ENCODE measurements around the gene HAPSTR1. TPM values are rescaled to one million over a fixed set of nuclear protein-coding genes. Genes with fewer than 3 reads are reported as not detected.

HAPSTR1 gene
- polyA plus RNA-seq, 2 of the 4 experiments (the other 2 are of a cell fraction): 22.4 to 36.9 TPM

DNA sequence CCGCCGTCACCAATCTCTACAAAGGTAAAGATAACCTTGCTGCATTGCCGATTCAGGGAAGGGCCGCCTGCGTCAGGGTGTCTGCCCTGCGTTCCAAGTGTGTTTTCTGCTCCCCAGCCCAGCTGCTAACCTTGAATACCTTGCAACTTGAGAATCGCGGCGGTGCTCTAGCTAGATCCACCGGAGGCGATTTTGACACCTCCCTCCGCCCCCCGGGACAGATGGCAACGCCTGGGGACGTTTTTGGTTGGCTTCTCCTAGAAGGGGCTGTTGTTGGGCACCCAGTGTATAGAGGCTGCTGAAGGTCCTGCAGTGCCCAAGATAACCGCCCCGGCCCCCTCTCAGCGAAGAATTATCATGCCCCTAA lies 1.5 kb downstream of the HAPSTR1 start:
- 1% methylated on average over 12 of the region's 18 CpGs for WGBS (ENCODE audit: missing lambda C conversion rate)
- FAIRE-seq (no peak), ATAC-seq (peak in 1 of 2 experiments; percentile 4; a peak in 3 of 6 replicates), DNase-seq (ENCODE audit: low read depth in 1 of 2, low spot score in 1 of 2) (peak in 1 of 2 experiments; percentile 18)
- CTCF ChIA-PET: interaction anchor here (0.6 to 2.5 kb wide), 8 partner anchors 9 to 84 kb away, joined by 3 to 8 read pairs (median 4); no protein-coding TSS in a partner anchor
- H3K27ac ChIP-seq: peak overlapping the region; percentile 94 to 98
- TF ChIP-seq GATA3 (IDR thresholded peaks at IDR 0.05; ENCODE audit: borderline replicate concordance) (no peak), KDM5A (IDR thresholded peaks at IDR 0.05) (peak; percentile 64; the same call in 1 of the 2 replicates), SMC3 (IDR thresholded peaks at IDR 0.05) (no peak), RNF2 (IDR thresholded peaks at IDR 0.05; ENCODE audit: borderline replicate concordance, low read depth) (no peak)
- TF ChIP-seq, protein P1, sequence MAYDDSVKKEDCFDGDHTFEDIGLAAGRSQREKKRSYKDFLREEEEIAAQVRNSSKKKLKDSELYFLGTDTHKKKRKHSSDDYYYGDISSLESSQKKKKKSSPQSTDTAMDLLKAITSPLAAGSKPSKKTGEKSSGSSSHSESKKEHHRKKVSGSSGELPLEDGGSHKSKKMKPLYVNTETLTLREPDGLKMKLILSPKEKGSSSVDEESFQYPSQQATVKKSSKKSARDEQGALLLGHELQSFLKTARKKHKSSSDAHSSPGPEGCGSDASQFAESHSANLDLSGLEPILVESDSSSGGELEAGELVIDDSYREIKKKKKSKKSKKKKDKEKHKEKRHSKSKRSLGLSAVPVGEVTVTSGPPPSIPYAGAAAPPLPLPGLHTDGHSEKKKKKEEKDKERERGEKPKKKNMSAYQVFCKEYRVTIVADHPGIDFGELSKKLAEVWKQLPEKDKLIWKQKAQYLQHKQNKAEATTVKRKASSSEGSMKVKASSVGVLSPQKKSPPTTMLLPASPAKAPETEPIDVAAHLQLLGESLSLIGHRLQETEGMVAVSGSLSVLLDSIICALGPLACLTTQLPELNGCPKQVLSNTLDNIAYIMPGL (CRISPR knock-in tag; IDR thresholded peaks at IDR 0.05; ENCODE audit: borderline replicate concordance): no peak
- H3K4me3 ChIP-seq: peak overlapping the region; percentile 89
- peak overlapping the region; percentile 96 for H3K4me2 ChIP-seq
- no peaks in the 10 kb centered on the region for H3K9me3 ChIP-seq
- POLR2A ChIA-PET: interaction anchor here (0.7 to 3.2 kb wide), 4 partner anchors 9 to 104 kb away, joined by 3 to 51 read pairs (median 15); no protein-coding TSS in a partner anchor
- peaks cover 53% of the 10 kb centered on the region for H3K4me1 ChIP-seq

GRCh38 chr16:9094011-9094846 lies 2.8 kb downstream of the HAPSTR1 start:
- Histone ChIP-seq H3K4me1 (peaks cover 65% of the 10 kb centered on the region), H3K27ac (peak overlapping the region in 1 of 2 experiments; percentile 98; a peak in 1 of 6 replicates), H3K9me3 (no peaks in the 10 kb centered on the region), H3K4me3 (peak overlapping the region; percentile 89), H3K4me2 (peak overlapping the region; percentile 96)
- POLR2A ChIA-PET: no interaction called here
- ATAC-seq (no peak), DNase-seq (ENCODE audit: low read depth in 1 of 2, low spot score in 1 of 2) (no peak), FAIRE-seq (no peak)
- TF ChIP-seq HDAC2 (IDR thresholded peaks at IDR 0.05) (no peak), JUN (IDR thresholded peaks at IDR 0.05) (0 out of 5 replicates have a peak, but pooled peaks of 1 of the 2 experiments have one; percentile 31)
- CTCF ChIA-PET: interaction anchor here (0.7 kb wide), 1 partner anchor 17 kb away, joined by 5 read pairs; no protein-coding TSS in a partner anchor
- 39% methylated on average over 8 of the region's 8 CpGs for WGBS (ENCODE audit: missing lambda C conversion rate)

DNA sequence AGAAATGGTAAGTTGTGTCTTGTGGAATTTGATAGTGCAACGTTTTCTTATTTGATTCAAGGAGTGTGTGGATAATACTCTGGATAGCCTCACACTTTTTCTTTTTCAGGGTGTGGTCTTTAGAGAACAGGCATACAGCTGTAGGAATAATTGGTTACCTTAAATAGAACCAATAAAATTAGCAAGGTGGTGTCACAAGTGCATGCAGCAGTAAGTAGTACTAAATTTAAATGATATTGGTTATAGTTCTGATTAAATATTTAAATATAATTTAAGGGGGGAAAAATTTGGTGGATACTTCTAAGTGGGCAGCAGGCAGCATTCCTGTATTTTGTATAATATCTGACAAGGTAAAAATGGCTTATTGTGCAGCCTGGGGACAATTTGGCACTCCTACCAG lies 3.7 kb downstream of the HAPSTR1 start:
- DNase-seq (ENCODE audit: low read depth in 1 of 2, low spot score in 1 of 2) (no peak), ATAC-seq (no peak), FAIRE-seq (no peak)
- Histone ChIP-seq H3K4me1 (peaks cover 69% of the 10 kb centered on the region), H3K9me3 (no peaks in the 10 kb centered on the region), H3K27ac (no peak overlapping the region), H3K4me2 (peak overlapping the region; percentile 96), H3K4me3 (peak overlapping the region; percentile 89; the same call in 2 of the 3 replicates)
- TF ChIP-seq SMC3 (IDR thresholded peaks at IDR 0.05) (no peak), ZFP36 (IDR thresholded peaks at IDR 0.05; ENCODE audit: borderline replicate concordance, partially characterized antibody) (no peak), ATOH8 (CRISPR knock-in tag; IDR thresholded peaks at IDR 0.05; ENCODE audit: low read depth) (no peak), HOXB13 (CRISPR knock-in tag; IDR thresholded peaks at IDR 0.05; ENCODE audit: low read depth) (no peak), RARB (CRISPR knock-in tag; IDR thresholded peaks at IDR 0.05) (no peak), PHF8 (IDR thresholded peaks at IDR 0.05; ENCODE audit: borderline replicate concordance, low read depth) (no peak), KDM1A (IDR thresholded peaks at IDR 0.05; ENCODE audit: low read depth) (no peak), MYC (IDR thresholded peaks at IDR 0.05; ENCODE audit: borderline replicate concordance, low read length) (no peak), EHF (CRISPR knock-in tag; IDR thresholded peaks at IDR 0.05) (no peak), JUNB (IDR thresholded peaks at IDR 0.05) (no peak), USF2 (IDR thresholded peaks at IDR 0.05) (no peak), FOSB (CRISPR knock-in tag; IDR thresholded peaks at IDR 0.05) (no peak), ZC3H11A (IDR thresholded peaks at IDR 0.05) (no peak), CBX8 (IDR thresholded peaks at IDR 0.05) (no peak), HDAC2 (IDR thresholded peaks at IDR 0.05) (no peak), BCL3 (IDR thresholded peaks at IDR 0.05) (no peak), ESRRA (IDR thresholded peaks at IDR 0.05; ENCODE audit: borderline replicate concordance, low read length) (no peak), RCOR1 (IDR thresholded peaks at IDR 0.05; ENCODE audit: low read depth, low read length) (no peak)
- TF ChIP-seq, protein P1 (CRISPR knock-in tag; IDR thresholded peaks at IDR 0.05; ENCODE audit: borderline replicate concordance): no peak
- ChIA-PET POLR2A (no interaction called here), CTCF (no interaction called here)
- 6% methylated on average over 1 of the region's 1 CpG for WGBS (ENCODE audit: missing lambda C conversion rate)

Measured in A549 (cell line).